Measurements from ENCODE around the gene SMYD3.
"Not testable (repeated sequence)": the region's sequence is repeated elsewhere in the genome, so short reads cannot be mapped to it uniquely, and the experiment has no call there.

Gene SMYD3

GRCh38 chr1:245969283-245969682, 537.8 kb downstream of the SMYD3 start:
- no peak for DNase-seq (ENCODE audit: low read depth in 1 of 2, low spot score in 1 of 2)

GRCh38 chr1:245968775-245969174, 538.3 kb downstream of the SMYD3 start:
- DNase-seq (ENCODE audit: low read depth in 1 of 2, low spot score in 1 of 2), result no peak

- DNase-seq (ENCODE audit: low read depth in 1 of 2, low spot score in 1 of 2), result no peak
Observed at GRCh38 chr1:245965398-245965797, 541.7 kb downstream of the SMYD3 start.

- no peak for DNase-seq (ENCODE audit: low read depth in 1 of 2, low spot score in 1 of 2)
Observed at GRCh38 chr1:245963649-245964048, 543.4 kb downstream of the SMYD3 start.

- DNase-seq (ENCODE audit: low read depth in 1 of 2, low spot score in 1 of 2), result no peak
Observed at GRCh38 chr1:245962453-245962852, 544.6 kb downstream of the SMYD3 start.

- no peak for DNase-seq (ENCODE audit: low read depth in 1 of 2, low spot score in 1 of 2)
Observed at GRCh38 chr1:245961137-245961540, 545.9 kb downstream of the SMYD3 start.

- DNase-seq (ENCODE audit: low read depth in 1 of 2, low spot score in 1 of 2), result no peak
Observed at GRCh38 chr1:245960171-245960570, 546.9 kb downstream of the SMYD3 start.

- DNase-seq (ENCODE audit: low read depth in 1 of 2, low spot score in 1 of 2), result no peak
Observed at GRCh38 chr1:245958016-245958415, 549.1 kb downstream of the SMYD3 start.

- DNase-seq (ENCODE audit: low read depth in 1 of 2, low spot score in 1 of 2), result no peak
Observed at GRCh38 chr1:245957427-245957826, 549.7 kb downstream of the SMYD3 start.

- no peak for DNase-seq (ENCODE audit: low read depth in 1 of 2, low spot score in 1 of 2)
Observed at GRCh38 chr1:245956225-245956624, 550.9 kb downstream of the SMYD3 start.

- no peak for DNase-seq (ENCODE audit: low read depth in 1 of 2, low spot score in 1 of 2)
Observed at GRCh38 chr1:245953876-245954660, 553.0 kb downstream of the SMYD3 start.

GRCh38 chr1:245952383-245953026, 554.6 kb downstream of the SMYD3 start:
- DNase-seq (ENCODE audit: low read depth in 1 of 2, low spot score in 1 of 2), result no peak

GRCh38 chr1:245948786-245949185, 558.3 kb downstream of the SMYD3 start:
- DNase-seq (ENCODE audit: low read depth in 1 of 2, low spot score in 1 of 2), result no peak

GRCh38 chr1:245946905-245947304, 560.2 kb downstream of the SMYD3 start:
- no peak for DNase-seq (ENCODE audit: low read depth in 1 of 2, low spot score in 1 of 2)

GRCh38 chr1:245945136-245945535, 561.9 kb downstream of the SMYD3 start:
- DNase-seq (ENCODE audit: low read depth in 1 of 2, low spot score in 1 of 2), result not testable (repeated sequence)

- DNase-seq (ENCODE audit: low read depth in 1 of 2, low spot score in 1 of 2), result no peak
Observed at GRCh38 chr1:245942856-245943255, 564.2 kb downstream of the SMYD3 start.

GRCh38 chr1:245941771-245942170, 565.3 kb downstream of the SMYD3 start:
- not testable (repeated sequence) for DNase-seq (ENCODE audit: low read depth in 1 of 2, low spot score in 1 of 2)

- DNase-seq (ENCODE audit: low read depth in 1 of 2, low spot score in 1 of 2), result no peak
Observed at GRCh38 chr1:245939756-245940345, 567.2 kb downstream of the SMYD3 start.

- DNase-seq (ENCODE audit: low read depth in 1 of 2, low spot score in 1 of 2), result no peak
Observed at GRCh38 chr1:245938046-245938435, 569.0 kb downstream of the SMYD3 start.

- DNase-seq (ENCODE audit: low read depth in 1 of 2, low spot score in 1 of 2), result no peak
Observed at GRCh38 chr1:245937316-245938045, 569.6 kb downstream of the SMYD3 start.

- no peak for DNase-seq (ENCODE audit: low read depth in 1 of 2, low spot score in 1 of 2)
Observed at GRCh38 chr1:245934409-245934808, 572.7 kb downstream of the SMYD3 start.

Data from activated CD4-positive, alpha-beta T cell treated with anti-CD3 and anti-CD28 coated beads, Interleukin-2, amount 50 U/mL, for 24 hours (primary cell).